Upper lobe of right lung (tissue), 1 donor: ENCODE results near the gene CPEB2. TPM values are rescaled to one million over a fixed set of nuclear protein-coding genes. Genes with fewer than 3 reads are reported as not detected.

Source experiments
- ATAC-seq: fragments of 200-7000 bp; cut with Tn5 transposase; one replicate; pipeline ENCODE4 v1.9.1; 2020; ENCODE audit warnings: mild to moderate bottlenecking, moderate library complexity
- DNase-seq: peaks from one replicate; pipeline ENCODE4 v3.0.0-alpha.2; 2020
- H3K27ac ChIP-seq: fragments of 200-600 bp; one replicate; pipeline ENCODE4 v1.8.0; 2022
- H3K27me3 ChIP-seq: fragments of 200-600 bp; one replicate; pipeline ENCODE4 v1.8.0; 2022; ENCODE audit warnings: mild to moderate bottlenecking
- H3K36me3 ChIP-seq: fragments of 200-600 bp; one replicate; pipeline ENCODE4 v1.8.0; 2022
- H3K4me1 ChIP-seq: fragments of 200-600 bp; one replicate; pipeline ENCODE4 v1.8.0; 2022
- H3K4me3 ChIP-seq: fragments of 200-600 bp; one replicate; pipeline ENCODE4 v1.8.0; 2022; ENCODE audit warnings: mild to moderate bottlenecking
- H3K9me3 ChIP-seq: fragments of 200-600 bp; one replicate; pipeline ENCODE4 v1.8.0; 2022
- CTCF ChIP-seq: fragments of 200-600 bp; IDR thresholded peaks from one replicate; pipeline ENCODE4 v1.8.0; 2022; ENCODE audit warnings: antibody characterized with exemption
- intact Hi-C: fragments of 100-400 bp; cut with DNase I; formaldehyde crosslinking; loops from one replicate; pipeline ENCODE4 v1.11.0; 2022
- total RNA-seq: library from RNA; stranded (reverse); fragmentation: NEBNext Ultra II Directional; extraction: Animal tissue kit (Norgen Biotek cat#: 25700); gene quantifications from one replicate; pipeline ENCODE4 v1.2.1, GENCODE V29; 2021
- donor health status: DM: no; HTN: yes; CAD: no; lungs with severe emphysema.

CPEB2 gene
- total RNA-seq, 1 donor from 2014 or later: 25.6 TPM

- Histone ChIP-seq H3K27ac (no peak overlapping the region), H3K4me3 (no peak overlapping the region), H3K27me3 (no peaks in the 10 kb centered on the region), H3K4me1 (peaks cover 40% of the 10 kb centered on the region), H3K9me3 (no peaks in the 10 kb centered on the region), H3K36me3 (peaks cover 55% of the 10 kb centered on the region)
- intact Hi-C loops: no loop called here
- no peak for DNase-seq
- TF ChIP-seq CTCF: no peak
- no peak for ATAC-seq
Observed at GRCh38 chr4:15011166-15011565, 8.9 kb downstream of the CPEB2 start.

GRCh38 chr4:15012017-15012788 lies 9.9 kb downstream of the CPEB2 start:
- peaks cover 32% of the 10 kb centered on the region for H3K4me1 ChIP-seq
- no peak for TF ChIP-seq CTCF
- DNase-seq (no peak), ATAC-seq (no peak)
- no peak overlapping the region for H3K4me3 ChIP-seq
- H3K9me3 ChIP-seq: no peaks in the 10 kb centered on the region
- H3K27me3 ChIP-seq: no peaks in the 10 kb centered on the region
- no peak overlapping the region for H3K27ac ChIP-seq
- intact Hi-C loops: no loop called here
- H3K36me3 ChIP-seq: peaks cover 63% of the 10 kb centered on the region

- DNase-seq (no peak), ATAC-seq (no peak)
- no peak for TF ChIP-seq CTCF
- Histone ChIP-seq H3K4me1 (peaks cover 18% of the 10 kb centered on the region), H3K9me3 (no peaks in the 10 kb centered on the region), H3K27me3 (no peaks in the 10 kb centered on the region), H3K4me3 (no peak overlapping the region), H3K27ac (no peak overlapping the region), H3K36me3 (peaks cover 64% of the 10 kb centered on the region)
- intact Hi-C loops: no loop called here
Observed at GRCh38 chr4:15013585-15013984, 11.3 kb downstream of the CPEB2 start.

GRCh38 chr4:15015170-15015569 lies 12.9 kb downstream of the CPEB2 start:
- peaks cover 14% of the 10 kb centered on the region for H3K4me1 ChIP-seq

GRCh38 chr4:15018361-15018760 lies 16.1 kb downstream of the CPEB2 start:
- Histone ChIP-seq H3K36me3 (peaks cover 44% of the 10 kb centered on the region), H3K27me3 (no peaks in the 10 kb centered on the region), H3K9me3 (no peaks in the 10 kb centered on the region), H3K27ac (no peak overlapping the region), H3K4me1 (peaks cover 8% of the 10 kb centered on the region), H3K4me3 (no peak overlapping the region)
- DNase-seq (no peak), ATAC-seq (no peak)
- no peak for TF ChIP-seq CTCF
- intact Hi-C loops: no loop called here

More at GRCh38 chr4:15015170-15015569, 12.9 kb downstream of the CPEB2 start:
- intact Hi-C loops: no loop called here
- Histone ChIP-seq H3K36me3 (peaks cover 58% of the 10 kb centered on the region), H3K4me3 (no peak overlapping the region), H3K9me3 (no peaks in the 10 kb centered on the region), H3K27me3 (no peaks in the 10 kb centered on the region), H3K27ac (no peak overlapping the region)
- no peak for TF ChIP-seq CTCF
- DNase-seq (no peak), ATAC-seq (no peak)
